ENCODE measurements around the gene CLASP1.

Gene CLASP1

DNA sequence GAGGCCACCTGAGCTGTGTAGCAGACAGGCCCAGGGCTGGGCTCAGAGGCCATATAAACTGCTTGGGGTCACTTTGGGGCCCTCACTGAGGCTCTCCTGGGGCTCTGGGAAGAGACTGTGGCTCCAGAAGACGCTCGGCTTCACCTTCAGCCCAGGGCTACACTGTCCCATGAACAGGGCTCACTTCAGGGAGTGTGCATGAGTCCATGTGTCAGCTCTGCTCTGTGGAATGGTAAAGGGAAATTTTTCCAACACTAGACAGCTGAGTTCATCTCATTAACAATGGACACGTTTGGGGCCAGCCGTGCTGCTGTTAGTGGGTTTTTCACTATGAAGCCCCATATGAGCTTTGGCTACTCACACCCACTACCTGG lies 298.9 kb downstream of the CLASP1 start:
- H3K27ac ChIP-seq: peak overlapping the region; percentile 88
- no peak for DNase-seq
- TF ChIP-seq, protein P1, sequence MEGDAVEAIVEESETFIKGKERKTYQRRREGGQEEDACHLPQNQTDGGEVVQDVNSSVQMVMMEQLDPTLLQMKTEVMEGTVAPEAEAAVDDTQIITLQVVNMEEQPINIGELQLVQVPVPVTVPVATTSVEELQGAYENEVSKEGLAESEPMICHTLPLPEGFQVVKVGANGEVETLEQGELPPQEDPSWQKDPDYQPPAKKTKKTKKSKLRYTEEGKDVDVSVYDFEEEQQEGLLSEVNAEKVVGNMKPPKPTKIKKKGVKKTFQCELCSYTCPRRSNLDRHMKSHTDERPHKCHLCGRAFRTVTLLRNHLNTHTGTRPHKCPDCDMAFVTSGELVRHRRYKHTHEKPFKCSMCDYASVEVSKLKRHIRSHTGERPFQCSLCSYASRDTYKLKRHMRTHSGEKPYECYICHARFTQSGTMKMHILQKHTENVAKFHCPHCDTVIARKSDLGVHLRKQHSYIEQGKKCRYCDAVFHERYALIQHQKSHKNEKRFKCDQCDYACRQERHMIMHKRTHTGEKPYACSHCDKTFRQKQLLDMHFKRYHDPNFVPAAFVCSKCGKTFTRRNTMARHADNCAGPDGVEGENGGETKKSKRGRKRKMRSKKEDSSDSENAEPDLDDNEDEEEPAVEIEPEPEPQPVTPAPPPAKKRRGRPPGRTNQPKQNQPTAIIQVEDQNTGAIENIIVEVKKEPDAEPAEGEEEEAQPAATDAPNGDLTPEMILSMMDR (IDR thresholded peaks at IDR 0.05; ENCODE audit: low read depth, low read length): no peak
- no peaks in the 10 kb centered on the region for H3K9me3 ChIP-seq (ENCODE audit: severe bottlenecking)
- no peak overlapping the region for H3K4me3 ChIP-seq (ENCODE audit: low read depth, low read length)
- no peaks in the 10 kb centered on the region for H3K27me3 ChIP-seq (ENCODE audit: insufficient read depth, low read depth, severe bottlenecking)
- peaks cover 63% of the 10 kb centered on the region for H3K36me3 ChIP-seq

DNA sequence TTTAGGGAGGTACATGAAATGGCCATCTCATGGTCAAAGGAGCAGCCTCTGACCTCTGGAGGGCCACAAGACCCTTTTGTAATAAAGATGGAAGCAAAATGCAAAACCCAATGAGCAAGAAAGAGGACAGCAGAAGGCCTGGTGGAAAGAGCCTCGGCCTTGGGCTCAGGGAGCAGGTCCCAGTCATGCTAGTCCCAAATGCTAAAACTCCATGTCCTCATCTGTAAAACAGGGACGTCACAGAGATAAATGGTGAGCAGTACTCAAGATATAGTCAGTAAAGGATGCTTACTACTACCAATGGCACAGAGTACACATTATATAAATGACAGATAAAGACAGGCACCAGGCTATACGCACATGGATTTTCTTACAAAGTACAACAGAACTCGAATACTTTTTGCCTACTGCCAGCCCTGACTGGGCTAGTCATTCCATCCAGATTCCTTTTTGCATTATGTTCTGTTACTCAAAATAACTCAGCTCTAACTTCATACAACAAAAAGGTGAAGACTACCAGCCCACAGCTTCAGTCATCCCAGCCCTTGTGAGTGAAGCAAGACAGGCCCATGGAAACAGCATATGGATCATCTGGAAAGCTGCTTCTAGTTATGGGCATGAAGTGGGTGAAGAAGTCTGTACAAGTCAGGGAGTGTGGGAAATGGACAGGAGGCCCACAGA lies 299.4 kb downstream of the CLASP1 start:
- peaks cover 63% of the 10 kb centered on the region for H3K36me3 ChIP-seq
- no peak for DNase-seq
- H3K4me3 ChIP-seq (ENCODE audit: low read depth, low read length): no peak overlapping the region
- H3K9me3 ChIP-seq (ENCODE audit: severe bottlenecking): no peaks in the 10 kb centered on the region
- TF ChIP-seq, protein P1 (IDR thresholded peaks at IDR 0.05; ENCODE audit: low read depth, low read length): no peak
- H3K27ac ChIP-seq: peak overlapping the region; percentile 88
- H3K27me3 ChIP-seq (ENCODE audit: insufficient read depth, low read depth, severe bottlenecking): no peaks in the 10 kb centered on the region

DNA sequence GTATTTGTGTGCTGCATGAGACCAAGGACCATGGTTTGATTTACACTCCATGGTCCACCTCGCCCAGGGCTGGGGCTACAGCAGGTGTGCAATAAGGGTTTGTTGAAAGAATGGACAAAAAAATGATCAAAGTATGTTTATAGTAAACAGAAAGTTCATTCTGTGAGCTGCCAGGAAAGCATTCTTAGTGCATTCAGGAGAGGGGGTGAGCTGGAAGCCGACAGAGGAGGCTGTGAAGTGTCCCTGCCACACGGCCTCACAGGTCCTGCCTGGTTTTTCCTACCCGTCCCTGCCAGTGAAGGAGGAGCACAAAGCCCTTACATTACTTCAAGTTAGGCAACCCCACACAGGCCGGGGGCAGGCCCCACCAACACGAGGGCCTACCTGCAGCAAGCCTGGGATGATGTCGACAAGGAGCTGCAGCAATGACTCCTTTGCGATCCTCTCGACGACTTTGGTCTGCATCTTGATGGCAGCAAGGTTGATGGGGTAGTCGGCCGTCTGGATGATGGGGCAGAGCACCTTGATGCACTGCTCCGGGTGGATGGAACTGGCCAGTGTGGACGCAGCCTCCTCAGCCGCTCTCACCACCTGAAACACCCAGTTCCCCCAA lies 301.0 kb downstream of the CLASP1 start:
- no peaks in the 10 kb centered on the region for H3K9me3 ChIP-seq (ENCODE audit: severe bottlenecking)
- H3K36me3 ChIP-seq: peaks cover 63% of the 10 kb centered on the region
- no peak for DNase-seq
- no peak overlapping the region for H3K27ac ChIP-seq
- no peak overlapping the region for H3K4me3 ChIP-seq (ENCODE audit: low read depth, low read length)
- no peaks in the 10 kb centered on the region for H3K27me3 ChIP-seq (ENCODE audit: insufficient read depth, low read depth, severe bottlenecking)
- TF ChIP-seq, protein P1 (IDR thresholded peaks at IDR 0.05; ENCODE audit: low read depth, low read length): no peak

DNA sequence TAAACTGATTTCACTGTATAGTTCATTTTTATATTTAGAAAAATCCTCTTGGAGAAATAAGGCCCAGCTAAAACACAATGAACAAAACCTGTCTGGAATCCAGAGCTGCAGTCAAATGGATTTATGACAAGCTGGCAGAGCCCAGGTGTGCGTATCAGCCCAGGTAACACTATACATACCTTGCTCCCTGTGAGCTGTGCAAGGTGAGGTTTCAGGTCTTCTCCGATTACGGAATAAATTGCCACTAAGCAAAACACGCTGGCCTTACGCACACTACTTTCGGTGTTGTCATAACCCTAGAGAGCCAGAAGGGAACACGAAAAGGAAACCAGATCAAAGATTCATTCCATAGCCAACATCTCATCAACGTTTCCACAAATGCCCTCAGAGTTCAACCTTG lies 302.4 kb downstream of the CLASP1 start:
- H3K27ac ChIP-seq: no peak overlapping the region
- DNase-seq: no peak
- H3K9me3 ChIP-seq (ENCODE audit: severe bottlenecking): no peaks in the 10 kb centered on the region
- H3K27me3 ChIP-seq (ENCODE audit: insufficient read depth, low read depth, severe bottlenecking): no peaks in the 10 kb centered on the region
- TF ChIP-seq, protein P1 (IDR thresholded peaks at IDR 0.05; ENCODE audit: low read depth, low read length): no peak
- peaks cover 65% of the 10 kb centered on the region for H3K36me3 ChIP-seq
- H3K4me3 ChIP-seq (ENCODE audit: low read depth, low read length): no peak overlapping the region

DNA sequence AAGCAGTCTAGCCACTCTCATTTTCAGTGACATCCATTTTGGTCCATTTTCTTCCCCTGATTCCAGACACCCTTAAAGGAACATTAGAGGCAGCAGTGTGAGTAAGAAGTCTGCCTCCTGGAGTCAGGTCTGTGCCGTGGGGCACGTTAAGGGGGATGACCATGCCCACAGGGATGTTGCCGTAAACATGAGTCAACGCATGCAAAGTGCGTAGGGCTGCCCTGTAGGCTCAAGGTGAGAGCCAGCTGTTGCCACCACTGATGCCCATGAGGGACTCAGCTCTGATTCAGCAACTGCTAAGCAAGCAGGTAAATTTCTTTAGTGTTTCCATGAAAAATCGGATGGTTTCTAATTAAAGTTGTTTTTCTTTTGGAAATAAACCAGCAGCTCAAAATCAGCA lies 302.9 kb downstream of the CLASP1 start:
- peaks cover 69% of the 10 kb centered on the region for H3K36me3 ChIP-seq

More for the DNA sequence above, 302.9 kb downstream of the CLASP1 start:
- DNase-seq: no peak
- Histone ChIP-seq H3K27me3 (ENCODE audit: insufficient read depth, low read depth, severe bottlenecking) (no peaks in the 10 kb centered on the region), H3K4me3 (ENCODE audit: low read depth, low read length) (no peak overlapping the region), H3K27ac (no peak overlapping the region), H3K9me3 (ENCODE audit: severe bottlenecking) (no peaks in the 10 kb centered on the region)
- TF ChIP-seq, protein P1 (IDR thresholded peaks at IDR 0.05; ENCODE audit: low read depth, low read length): no peak

Data from WERI-Rb-1 (cell line).